Kidney (tissue), 22 donors: ENCODE results near the gene PDHX. TPM values are rescaled to one million over a fixed set of nuclear protein-coding genes. Genes with fewer than 3 reads are reported as not detected.

Experiments
- DNase-seq, 5 donors: peaks; one replicate each; pipeline ENCODE4 v3.0.0-alpha.2; 2013 to 2020
- FAIRE-seq: peaks from 2 replicates; lab custom pipeline; 2012; peaks lifted over from hg19 to GRCh38; lab: Jason Lieb, UNC
- H3K27ac ChIP-seq, 2 donors: one replicate each; pipeline ENCODE4 v1.7.0; 2013; ENCODE audit warnings: low read depth in 2 of 2, low read length in 2 of 2, inconsistent platforms in 1 of 2
- H3K27me3 ChIP-seq: one replicate; pipeline ENCODE4 v1.7.1; 2013; ENCODE audit warnings: low read length, inconsistent platforms; ENCODE audit not compliant: control insufficient read depth, insufficient read depth
- H3K36me3 ChIP-seq, 3 donors: one replicate each; pipeline versions ENCODE4 v1.7.0 to v1.7.1; 2013; ENCODE audit warnings: low read length in 3 of 3, control low read depth in 1 of 3, inconsistent platforms in 1 of 3; ENCODE audit not compliant: insufficient read depth in 3 of 3, control insufficient read depth in 2 of 3
- H3K4me1 ChIP-seq, 3 donors: one replicate each; pipeline versions ENCODE4 v1.7.0 to v1.7.1; 2013; ENCODE audit warnings: low read length in 3 of 3, inconsistent platforms in 1 of 3, low read depth in 1 of 3; ENCODE audit not compliant: control insufficient read depth in 2 of 3, insufficient read depth in 2 of 3
- H3K4me3 ChIP-seq, 3 donors: one replicate each; pipeline versions ENCODE4 v1.7.0 to v1.8.1; 2013; ENCODE audit warnings: low read length in 3 of 3, control low read depth in 1 of 3, inconsistent platforms in 1 of 3
- H3K9ac ChIP-seq, 3 donors: one replicate each; pipeline versions ENCODE4 v1.7.0 to v1.7.1; 2013; ENCODE audit warnings: low read length in 3 of 3, control low read depth in 1 of 3, inconsistent platforms in 1 of 3
- H3K9me3 ChIP-seq, 3 donors: one replicate each; pipeline versions ENCODE4 v1.7.0 to v1.7.1; 2013; ENCODE audit warnings: low read length in 3 of 3, control low read depth in 1 of 3, inconsistent platforms in 1 of 3; ENCODE audit not compliant: control insufficient read depth in 2 of 3, insufficient read depth in 1 of 3
- intact Hi-C: fragments of 100-400 bp; cut with DNase I; formaldehyde crosslinking; loops from one replicate; pipeline ENCODE4 v1.11.1; 2022
- long read RNA-seq, 10 donors: library from polyadenylated mRNA in 1 of 10; unstranded in 1 of 10; transcript quantifications; one replicate each; pipeline ENCODE4 v2.0.0 and lab custom pipeline, GENCODE V29; 2021 to 2026
- polyA plus RNA-seq: library from polyadenylated mRNA; stranded (reverse); fragments of 350-450 nt; fragmentation: Illumina TruSeq; extraction: RNeasy Lipid Tissue Mini Kit (QIAGEN cat#74804); gene quantifications from one replicate; pipeline ENCODE4 v1.2.3, GENCODE V29; 2014; ENCODE audit warnings: low read depth, low replicate concordance; ENCODE audit not compliant: insufficient read depth
- total RNA-seq: library from RNA; stranded (reverse); fragmentation: NEBNext Ultra II Directional; extraction: Animal tissue kit (Norgen Biotek cat#: 25700); gene quantifications from one replicate; pipeline ENCODE4 v1.2.1, GENCODE V29; 2021
- TF ChIP-seq, protein P1 (sequence below): IDR thresholded peaks from 3 replicates; pipeline ENCODE4 v1.5.1; 2012; ENCODE audit warnings: mild to moderate bottlenecking, moderate library complexity, borderline replicate concordance; ENCODE audit not compliant: insufficient read depth; ENCODE audit errors: extremely low read depth
- donor health status: control.
- donor health status: control.
- donor health status: control.
- donor health status: control.
- donor health status: control.
- donor health status: DM: yes; HTN: yes; CAD: no.
- donor health status: Normal renal cell carcinoma (clear cell type).

The PDHX gene
- 32.6 TPM for total RNA-seq
- 29.6 TPM for polyA plus RNA-seq
- long read RNA-seq, donor 1, transcript PDHX-201 (11 exons, 2,389 nt): major isoform, 5 of 63 reads
- long read RNA-seq, donor 1, partial matches to known transcripts: 35 of 63 reads
- long read RNA-seq, donor 1, other reads (novel, unspliced or antisense): 23 of 63 reads
- long read RNA-seq, donor 2, transcript PDHX-201 (11 exons, 2,389 nt): major isoform, 5 of 85 reads
- long read RNA-seq, donor 2, partial matches to known transcripts: 46 of 85 reads
- long read RNA-seq, donor 2, other reads (novel, unspliced or antisense): 33 of 85 reads
- long read RNA-seq, donor 3, transcript PDHX-201 (11 exons, 2,389 nt): major isoform, 12 of 12 reads
- long read RNA-seq, donor 3, partial matches to known transcripts: 0 of 12 reads
- long read RNA-seq, donor 3, other reads (novel, unspliced or antisense): 0 of 12 reads
- long read RNA-seq, donor 4, transcript PDHX-201 (11 exons, 2,389 nt): major isoform, 6 of 14 reads
- long read RNA-seq, donor 4, partial matches to known transcripts: 8 of 14 reads
- long read RNA-seq, donor 4, other reads (novel, unspliced or antisense): 0 of 14 reads
- long read RNA-seq, donor 5, partial matches to known transcripts: 0 of 3 reads
- long read RNA-seq, donor 5, other reads (novel, unspliced or antisense): 0 of 3 reads
- long read RNA-seq, donor 6, transcript PDHX-201 (11 exons, 2,389 nt): major isoform, 5 of 99 reads
- long read RNA-seq, donor 6, partial matches to known transcripts: 39 of 99 reads
- long read RNA-seq, donor 6, other reads (novel, unspliced or antisense): 55 of 99 reads
- long read RNA-seq, donor 7, transcript PDHX-201 (11 exons, 2,389 nt): major isoform, 11 of 13 reads
- long read RNA-seq, donor 7, partial matches to known transcripts: 0 of 13 reads
- long read RNA-seq, donor 7, other reads (novel, unspliced or antisense): 2 of 13 reads
- long read RNA-seq, donor 8, partial matches to known transcripts: 5 of 8 reads
- long read RNA-seq, donor 8, other reads (novel, unspliced or antisense): 0 of 8 reads
- long read RNA-seq, donor 9, transcript PDHX-201 (11 exons, 2,389 nt): major isoform, 7 of 7 reads
- long read RNA-seq, donor 9, partial matches to known transcripts: 0 of 7 reads
- long read RNA-seq, donor 9, other reads (novel, unspliced or antisense): 0 of 7 reads
- long read RNA-seq, donor 10, transcript PDHX-201 (11 exons, 2,389 nt): major isoform, 8 of 13 reads
- long read RNA-seq, donor 10, partial matches to known transcripts: 5 of 13 reads
- long read RNA-seq, donor 10, other reads (novel, unspliced or antisense): 0 of 13 reads

DNA sequence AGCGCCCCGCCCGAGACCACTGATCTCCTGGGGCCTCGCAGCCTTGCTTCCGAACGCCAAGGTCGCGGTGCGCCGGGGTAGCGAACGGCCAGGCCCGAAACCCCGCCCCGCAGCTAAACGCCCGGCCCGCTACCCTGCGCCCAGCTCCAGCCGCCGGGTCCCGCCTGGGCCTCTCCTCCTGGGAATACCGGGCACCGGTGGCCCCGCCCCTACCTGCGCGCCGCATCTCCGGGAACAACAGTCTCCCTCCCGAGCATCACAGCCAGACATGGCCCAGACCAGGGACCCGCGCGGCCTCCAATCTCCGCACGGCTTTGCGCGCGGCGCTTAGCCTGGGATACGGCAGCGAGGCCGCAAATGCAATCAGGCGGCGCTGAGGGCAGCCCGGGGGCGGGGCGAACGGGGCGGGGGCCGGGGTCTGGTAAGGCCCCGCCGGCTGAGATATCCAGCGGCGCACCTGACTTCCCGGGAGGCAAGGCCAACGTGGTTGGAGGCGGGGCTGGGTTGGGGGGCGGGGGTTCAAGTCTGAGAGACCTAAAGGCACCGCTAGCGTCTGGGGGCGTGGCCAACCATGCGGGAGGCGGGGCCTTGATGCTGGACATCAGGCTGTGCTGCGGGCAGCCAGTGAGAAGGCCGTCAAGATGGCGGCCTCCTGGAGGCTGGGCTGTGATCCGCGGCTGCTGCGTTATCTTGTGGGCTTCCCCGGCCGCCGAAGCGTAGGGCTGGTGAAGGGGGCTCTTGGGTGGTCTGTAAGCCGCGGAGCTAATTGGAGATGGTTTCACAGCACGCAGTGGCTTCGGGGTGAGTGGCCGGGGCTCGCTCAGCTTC, at the start of gene PDHX, which contains the start of gene APIP:
Gene PDHX (plus strand): TSS at position 604 of the 828 bp plus-strand sequence. CDS start 38 bp downstream, at position 642.
Gene APIP (minus strand): TSS at position 365 of the 828 bp plus-strand sequence. CDS start 95 bp downstream, at position 270.
- H3K27ac ChIP-seq: peak within 1 kb of the TSS; percentile 96 to 98

DNA sequence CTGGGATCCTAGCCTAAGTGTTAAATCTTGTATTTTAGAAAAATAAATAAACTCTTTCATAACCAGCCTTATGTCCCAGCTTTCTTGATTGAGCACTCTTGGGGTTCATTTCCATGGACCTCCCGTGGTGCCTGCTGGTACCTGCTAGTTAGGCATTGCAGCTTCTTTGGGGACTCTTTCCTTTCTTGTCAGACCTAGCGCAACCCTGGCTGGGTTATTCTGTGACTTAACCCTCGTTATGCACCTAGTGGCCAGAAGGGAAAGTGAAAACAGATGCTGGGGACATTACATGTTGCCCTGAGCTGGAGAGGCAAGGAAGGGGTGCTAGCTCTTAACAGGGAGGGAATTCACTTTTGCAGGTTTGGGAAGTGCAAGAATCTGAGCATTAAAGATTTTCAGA, 47.0 kb upstream of the PDHX start:
- intact Hi-C loops: no loop called here
- Histone ChIP-seq H3K27ac (no peak overlapping the region), H3K9ac (no peak overlapping the region), H3K36me3 (no peaks in the 10 kb centered on the region), H3K9me3 (no peaks in the 10 kb centered on the region), H3K27me3 (no peaks in the 10 kb centered on the region), H3K4me3 (no peak overlapping the region), H3K4me1 (no peaks in the 10 kb centered on the region)
- DNase-seq (no peak), FAIRE-seq (no peak)
- TF ChIP-seq, protein P1, sequence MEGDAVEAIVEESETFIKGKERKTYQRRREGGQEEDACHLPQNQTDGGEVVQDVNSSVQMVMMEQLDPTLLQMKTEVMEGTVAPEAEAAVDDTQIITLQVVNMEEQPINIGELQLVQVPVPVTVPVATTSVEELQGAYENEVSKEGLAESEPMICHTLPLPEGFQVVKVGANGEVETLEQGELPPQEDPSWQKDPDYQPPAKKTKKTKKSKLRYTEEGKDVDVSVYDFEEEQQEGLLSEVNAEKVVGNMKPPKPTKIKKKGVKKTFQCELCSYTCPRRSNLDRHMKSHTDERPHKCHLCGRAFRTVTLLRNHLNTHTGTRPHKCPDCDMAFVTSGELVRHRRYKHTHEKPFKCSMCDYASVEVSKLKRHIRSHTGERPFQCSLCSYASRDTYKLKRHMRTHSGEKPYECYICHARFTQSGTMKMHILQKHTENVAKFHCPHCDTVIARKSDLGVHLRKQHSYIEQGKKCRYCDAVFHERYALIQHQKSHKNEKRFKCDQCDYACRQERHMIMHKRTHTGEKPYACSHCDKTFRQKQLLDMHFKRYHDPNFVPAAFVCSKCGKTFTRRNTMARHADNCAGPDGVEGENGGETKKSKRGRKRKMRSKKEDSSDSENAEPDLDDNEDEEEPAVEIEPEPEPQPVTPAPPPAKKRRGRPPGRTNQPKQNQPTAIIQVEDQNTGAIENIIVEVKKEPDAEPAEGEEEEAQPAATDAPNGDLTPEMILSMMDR: no peak

More for the DNA sequence above, at the start of gene PDHX, which contains the start of gene APIP:
- TF ChIP-seq, protein P1: peak; percentile 8
- FAIRE-seq: no peak
- H3K4me3 ChIP-seq: peak within 1 kb of the TSS; percentile 82 to 92 (median 88)
- intact Hi-C loops: no loop called here
- no peaks in the 10 kb centered on the region for H3K27me3 ChIP-seq
- H3K36me3 ChIP-seq: no peaks in the 10 kb centered on the region
- H3K9me3 ChIP-seq: no peaks in the 10 kb centered on the region
- H3K4me1 ChIP-seq: peaks cover 0 to 6% (median 0%) of the 10 kb centered on the region in 3 donors
- peak; percentile 99 to 100 (median 99) for DNase-seq
- H3K9ac ChIP-seq: peak within 1 kb of the TSS; percentile 83 to 98 (median 93)
